Central memory CD4-positive, alpha-beta T cell (primary cell): ENCODE data around the gene PDK1.
"Not testable (repeated sequence)": the region's sequence is repeated elsewhere in the genome, so short reads cannot be mapped to it uniquely, and the experiment has no call there.

ENCODE experiments used
- DNase-seq: peaks from one replicate; pipeline ENCODE4 v3.0.0; 2022
- total RNA-seq, 3 experiments: gene quantifications; one replicate each; lab custom pipeline; 2026; lab: John Stamatoyannopoulos, UW

Gene PDK1
- total RNA-seq = 29.0 to 95.1 (median 51.9) reads per million in 3 experiments

- DNase-seq = peak; percentile 93
These were observed at the start of gene PDK1 for GRCh38 chr2:172555522-172556283. PDK1 (plus strand) TSS chr2:172556090; CDS start chr2:172556151, 61 bp downstream.

GRCh38 chr2:172507199-172507598, 48.7 kb upstream of the PDK1 start:
- DNase-seq = no peak

GRCh38 chr2:172510088-172510487, 45.8 kb upstream of the PDK1 start:
- DNase-seq = no peak

GRCh38 chr2:172510548-172510947, 45.3 kb upstream of the PDK1 start:
- DNase-seq = no peak

GRCh38 chr2:172512810-172513523, 42.9 kb upstream of the PDK1 start:
- no peak for DNase-seq

- DNase-seq = no peak
These were observed 42.4 kb upstream of the PDK1 start for GRCh38 chr2:172513524-172513900.

- no peak for DNase-seq
These were observed 41.8 kb upstream of the PDK1 start for GRCh38 chr2:172513935-172514586.

GRCh38 chr2:172516299-172516698, 39.6 kb upstream of the PDK1 start:
- no peak for DNase-seq

- DNase-seq = no peak
These were observed 36.9 kb upstream of the PDK1 start for GRCh38 chr2:172518995-172519394.

- no peak for DNase-seq
These were observed 30.3 kb upstream of the PDK1 start for GRCh38 chr2:172525601-172526000.

- DNase-seq = no peak
These were observed 24.6 kb upstream of the PDK1 start for GRCh38 chr2:172531309-172531708.

GRCh38 chr2:172532461-172532860, 23.4 kb upstream of the PDK1 start:
- not testable (repeated sequence) for DNase-seq

- no peak for DNase-seq
These were observed 22.2 kb upstream of the PDK1 start for GRCh38 chr2:172533687-172534086.

GRCh38 chr2:172535119-172535518, 20.8 kb upstream of the PDK1 start:
- DNase-seq = no peak

GRCh38 chr2:172537851-172538250, 18.0 kb upstream of the PDK1 start:
- DNase-seq = not testable (repeated sequence)

- no peak for DNase-seq
These were observed 16.1 kb upstream of the PDK1 start for GRCh38 chr2:172539767-172540166.

- DNase-seq = no peak
These were observed 15.5 kb upstream of the PDK1 start for GRCh38 chr2:172540421-172540820.

GRCh38 chr2:172545408-172546075, 10.3 kb upstream of the PDK1 start:
- DNase-seq = no peak

GRCh38 chr2:172549131-172549530, 6.8 kb upstream of the PDK1 start:
- DNase-seq = no peak

GRCh38 chr2:172549802-172550201, 6.1 kb upstream of the PDK1 start:
- DNase-seq = peak; percentile 53

- no peak for DNase-seq
These were observed 5.5 kb upstream of the PDK1 start for GRCh38 chr2:172550419-172550818.

- no peak for DNase-seq
These were observed 4.6 kb upstream of the PDK1 start for GRCh38 chr2:172551271-172551670.
